Astrocyte of the hippocampus (primary cell): ENCODE results near the gene WDR41.
"Not testable (repeated sequence)": the region's sequence is repeated elsewhere in the genome, so short reads cannot be mapped to it uniquely, and the experiment has no call there.

Experiments used
- DNase-seq: peaks from one replicate; pipeline ENCODE4 v3.0.0; 2011; ENCODE audit warnings: low read depth, low spot score

Gene WDR41

DNA sequence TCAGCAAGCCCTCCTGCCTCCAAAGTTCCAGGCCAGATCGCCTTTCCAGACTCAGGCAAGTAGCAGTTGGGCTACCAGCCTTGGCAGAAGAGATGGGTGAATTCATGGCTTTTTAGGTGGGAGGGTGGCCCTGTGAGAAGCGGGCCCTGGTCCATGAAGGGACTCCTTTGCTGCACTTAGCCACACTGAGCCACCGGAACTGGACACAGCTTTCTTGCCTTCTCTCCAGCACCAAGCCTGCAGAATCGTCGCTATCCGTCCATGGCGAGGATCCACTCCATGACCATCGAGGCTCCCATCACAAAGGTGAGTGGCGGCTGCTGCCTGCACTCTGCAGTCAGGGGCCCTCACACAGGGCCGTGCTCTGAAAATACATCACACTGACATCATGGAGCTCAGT is 85.0 kb downstream of the WDR41 start:
- DNase-seq: no peak

GRCh38 chr5:77402796-77403195 is 89.3 kb downstream of the WDR41 start:
- DNase-seq: no peak

DNA sequence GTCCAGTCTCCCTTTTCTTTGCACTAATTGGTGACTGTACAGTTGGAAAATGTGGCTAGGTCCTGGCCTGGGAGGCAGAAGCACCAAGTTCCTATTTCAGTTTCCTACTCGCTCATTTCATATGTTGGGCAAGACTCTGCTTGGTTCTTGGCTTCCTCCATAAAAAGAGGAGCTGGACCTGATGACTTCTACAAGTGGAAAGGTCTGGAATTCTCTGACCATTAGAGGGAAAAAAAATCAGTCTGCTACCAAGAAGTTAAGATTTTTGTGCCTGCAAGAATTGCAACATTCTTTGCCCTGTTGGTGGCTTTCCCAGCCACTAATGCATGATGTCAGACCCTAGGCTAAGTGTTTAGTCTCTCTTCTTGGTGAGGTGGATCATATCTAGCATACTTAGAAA is 91.5 kb downstream of the WDR41 start:
- DNase-seq: peak; percentile 35

GRCh38 chr5:77398896-77399295 is 93.2 kb downstream of the WDR41 start:
- DNase-seq: no peak

- no peak for DNase-seq
Measured at GRCh38 chr5:77398458-77398857, 93.7 kb downstream of the WDR41 start.

DNA sequence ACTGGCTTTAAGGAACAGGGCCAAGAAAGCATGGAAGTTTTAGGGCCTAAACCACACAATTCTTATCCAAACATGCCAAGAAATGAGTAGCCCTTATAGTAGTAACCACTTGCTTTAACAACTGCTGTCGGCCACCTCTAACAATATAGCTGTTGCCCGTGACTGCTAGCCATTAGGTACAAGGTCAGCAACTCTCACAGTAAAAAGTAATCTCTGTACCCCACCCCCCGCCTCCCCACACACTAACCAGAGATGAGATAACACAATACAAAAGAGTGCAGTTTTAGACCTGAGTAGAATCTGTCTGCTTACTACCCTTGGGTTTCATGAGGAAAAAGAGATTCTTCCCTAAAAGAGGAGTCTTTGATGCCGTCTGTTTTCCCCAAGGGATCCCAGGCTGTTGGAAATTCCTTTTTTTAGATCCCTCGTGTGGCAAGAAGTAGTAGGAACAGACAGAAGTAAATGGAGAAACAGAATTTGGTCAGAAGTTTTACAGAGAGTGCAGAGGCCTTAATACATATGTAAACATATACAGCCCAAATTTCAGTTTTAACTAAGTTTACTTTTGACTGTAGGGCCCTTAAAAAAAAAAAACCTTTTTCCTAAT is 94.3 kb downstream of the WDR41 start:
- DNase-seq: peak; percentile 25

- no peak for DNase-seq
Measured at GRCh38 chr5:77396017-77396416, 96.1 kb downstream of the WDR41 start.

- no peak for DNase-seq
Measured at GRCh38 chr5:77394064-77394715, 97.9 kb downstream of the WDR41 start.

DNA sequence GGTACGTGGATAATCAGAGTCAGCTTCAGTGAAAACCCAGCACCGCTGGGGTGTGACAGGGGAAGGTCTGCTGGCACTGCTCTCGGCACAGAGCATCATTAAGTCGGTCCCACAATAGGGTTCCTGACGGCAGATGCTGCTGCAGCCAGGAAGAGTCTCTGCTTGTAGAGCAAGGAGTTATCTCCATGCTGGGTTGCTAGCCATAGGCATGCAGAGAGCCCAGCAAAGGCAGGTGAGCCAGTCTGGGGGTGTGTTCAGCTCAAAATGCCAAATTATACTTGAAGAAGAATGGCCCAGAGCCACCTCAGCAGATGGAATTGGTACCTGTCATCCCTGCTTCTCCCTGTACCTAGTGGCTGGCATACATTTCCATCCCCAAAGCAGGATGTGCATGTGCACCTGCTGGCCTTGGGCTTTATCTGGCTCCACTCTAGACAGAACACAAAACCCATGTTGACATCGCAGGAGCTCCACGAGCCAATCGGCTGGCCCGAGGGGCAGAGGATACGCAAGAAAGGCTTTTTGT is 100.8 kb downstream of the WDR41 start:
- no peak for DNase-seq

GRCh38 chr5:77390795-77391194 is 101.3 kb downstream of the WDR41 start:
- DNase-seq: peak; percentile 38

GRCh38 chr5:77390221-77390620 is 101.9 kb downstream of the WDR41 start:
- no peak for DNase-seq

DNA sequence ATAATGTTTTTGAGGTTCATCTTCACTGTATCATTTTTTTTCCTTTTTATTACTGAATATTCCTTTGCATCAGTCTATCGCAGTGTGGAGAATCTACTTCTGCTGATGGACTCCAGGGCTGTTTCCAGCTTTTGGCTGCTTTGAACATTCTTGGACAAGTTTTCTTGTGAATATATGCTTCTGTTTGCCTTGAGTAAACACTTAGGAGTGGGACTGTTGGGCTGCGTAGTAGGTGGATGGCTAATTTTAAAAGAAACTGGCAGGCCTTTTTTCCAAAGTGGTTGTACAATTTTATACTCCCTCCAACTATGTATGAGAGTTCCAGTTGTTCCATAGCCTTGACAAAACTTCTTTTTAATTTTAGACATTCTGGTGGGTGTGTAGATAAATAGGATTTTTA is 102.4 kb downstream of the WDR41 start:
- no peak for DNase-seq

GRCh38 chr5:77386340-77386739 is 105.8 kb downstream of the WDR41 start:
- not testable (repeated sequence) for DNase-seq

DNA sequence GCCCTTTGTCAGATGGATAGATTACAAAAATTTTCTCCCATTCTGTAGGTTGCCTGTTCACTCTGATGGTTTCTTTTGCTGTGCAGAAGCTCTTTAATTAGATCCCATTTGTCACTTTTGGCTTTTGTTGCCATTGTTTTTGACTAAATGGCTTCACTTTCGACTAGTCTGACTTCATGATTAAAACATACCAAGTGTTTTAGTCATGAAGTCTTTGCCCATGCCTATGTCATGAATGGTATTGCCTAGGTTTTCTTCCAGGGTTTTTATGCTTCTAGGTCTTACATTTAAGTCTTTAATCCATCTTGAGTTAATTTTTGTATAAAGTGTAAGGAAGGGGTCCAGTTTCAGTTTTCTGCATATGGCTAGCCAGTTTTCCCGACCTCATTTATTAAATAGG is 108.8 kb downstream of the WDR41 start:
- not testable (repeated sequence) for DNase-seq
